Adrenal gland (tissue), 5 donors: ENCODE data around the gene ABHD3.

Source experiments
- CTCF ChIP-seq, 6 experiments: fragments of 450-650 bp in 4 of 6; fragments of 200-600 bp in 2 of 6; sonication (generic) in 1 of 6; IDR thresholded peaks; 1 replicate in 5 of 6; 2 replicates in 1 of 6; pipeline versions ENCODE4 v1.5.1 to v1.8.0; 2016 to 2021; ENCODE audit warnings: antibody characterized with exemption in 6 of 6, mild to moderate bottlenecking in 2 of 6, moderate library complexity in 1 of 6
- POLR2A ChIP-seq, 2 donors: fragments of 450-650 bp; IDR thresholded peaks; one replicate each; pipeline ENCODE4 v1.6.1; 2017; ENCODE audit warnings: antibody characterized with exemption in 2 of 2, mild to moderate bottlenecking in 2 of 2, moderate library complexity in 1 of 2
- donor health status: DM: no; HTN: no; CAD: no.

DNA sequence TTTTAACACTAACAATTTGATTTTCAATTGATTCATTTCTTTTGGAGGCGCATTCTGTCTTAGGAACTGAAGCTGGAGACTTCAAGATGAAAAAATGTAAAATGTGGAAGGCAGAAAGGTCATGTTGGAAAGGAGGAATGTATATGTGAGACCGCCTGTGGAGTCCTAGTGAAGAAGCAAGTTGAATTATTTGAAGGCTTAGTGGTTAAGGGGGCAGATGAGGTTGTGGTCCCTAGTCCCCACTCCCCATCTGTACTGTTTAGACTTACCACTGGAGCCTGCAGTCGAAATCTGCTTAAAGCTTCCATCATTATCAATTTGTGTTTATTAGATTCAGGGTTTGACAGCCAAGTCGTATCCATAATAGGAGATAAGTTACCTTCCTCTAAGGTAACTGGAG is 20.6 kb upstream of the ABHD3 start:
- TF ChIP-seq POLR2A (IDR thresholded peaks at IDR 0.05) (no peak), CTCF (IDR thresholded peaks at IDR 0.05) (no peak)
